GM08714 (cell line): ENCODE results near the gene OR5V1.
"Not testable (repeated sequence)": the region's sequence is repeated elsewhere in the genome, so short reads cannot be mapped to it uniquely, and the experiment has no call there.

Source experiments
- H3K4me3 ChIP-seq: fragments of 200-500 bp; sonication (Bioruptor generic); 2 replicates; pipeline ENCODE4 v1.5.1; 2014; ENCODE audit warnings: mild to moderate bottlenecking, low read length, inconsistent platforms
- ZNF274 ChIP-seq: IDR thresholded peaks from 2 replicates; pipeline ENCODE4 v1.6.1; 2012; ENCODE audit warnings: mild to moderate bottlenecking, low read depth, low read length

Gene OR5V1

GRCh38 chr6:29368765-29369164, at the start of gene OR5V1:
TSS of gene OR5V1 (minus strand) at chr6:29368865. CDS start at chr6:29356195, 12,670 bp downstream.
- TF ChIP-seq ZNF274, result no peak
- no peak within 1 kb of the TSS for H3K4me3 ChIP-seq

- no peak within 1 kb of the TSS for H3K4me3 ChIP-seq
- TF ChIP-seq ZNF274, result no peak
Observed at GRCh38 chr6:29414588-29414987, 45.9 kb upstream of the OR5V1 start, which contains the start of gene OR12D1. TSS of gene OR12D1 (plus strand) at chr6:29414928.

DNA sequence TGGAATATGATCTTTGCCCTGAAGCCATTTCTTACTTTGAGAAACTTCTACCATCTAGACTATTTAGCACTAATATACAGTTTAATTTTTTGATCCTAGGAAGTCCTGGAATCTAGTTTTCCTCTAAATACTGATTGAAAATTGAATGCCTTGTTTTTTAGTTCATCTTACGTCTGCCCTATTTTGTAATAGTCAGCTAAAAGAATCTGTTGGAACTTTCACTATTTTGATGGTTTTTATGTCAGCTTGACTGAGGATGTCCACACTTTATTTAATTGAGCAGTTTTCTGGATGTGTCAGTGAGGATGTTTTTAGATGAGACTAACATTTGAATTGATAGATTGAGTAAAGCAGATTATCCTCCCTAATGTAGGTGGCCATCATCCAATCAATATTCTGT, 35.1 kb upstream of the OR5V1 start:
- no peak for TF ChIP-seq ZNF274
- no peak overlapping the region for H3K4me3 ChIP-seq

DNA sequence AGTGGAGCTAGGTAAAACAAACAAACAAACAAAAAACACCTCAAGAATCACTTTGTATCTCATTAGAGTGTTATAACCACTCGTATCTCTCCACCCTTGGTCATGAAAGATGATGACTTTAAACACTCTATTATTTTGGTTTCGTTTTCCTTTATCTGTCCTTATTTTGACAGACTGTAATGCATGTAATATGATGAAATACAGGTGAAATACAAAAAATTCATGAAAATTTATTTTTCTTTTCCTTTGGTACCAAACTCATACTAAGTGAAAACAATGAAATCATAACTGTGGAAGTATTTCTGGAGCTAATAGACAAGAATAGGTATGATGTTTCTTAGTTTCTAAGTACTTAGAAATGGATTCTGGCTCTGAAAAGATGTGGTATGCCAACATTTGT, 30.9 kb upstream of the OR5V1 start:
- no peak for TF ChIP-seq ZNF274
- H3K4me3 ChIP-seq, result no peak overlapping the region

GRCh38 chr6:29395331-29395730, 26.7 kb upstream of the OR5V1 start, which contains the start of gene OR12D2:
TSS of gene OR12D2 (plus strand) at chr6:29395631. CDS start at chr6:29396700, 1,069 bp downstream.
- H3K4me3 ChIP-seq, result no peak within 1 kb of the TSS
- TF ChIP-seq ZNF274, result no peak

GRCh38 chr6:29388533-29388932, 19.9 kb upstream of the OR5V1 start:
- H3K4me3 ChIP-seq, result no peak overlapping the region
- TF ChIP-seq ZNF274, result no peak

DNA sequence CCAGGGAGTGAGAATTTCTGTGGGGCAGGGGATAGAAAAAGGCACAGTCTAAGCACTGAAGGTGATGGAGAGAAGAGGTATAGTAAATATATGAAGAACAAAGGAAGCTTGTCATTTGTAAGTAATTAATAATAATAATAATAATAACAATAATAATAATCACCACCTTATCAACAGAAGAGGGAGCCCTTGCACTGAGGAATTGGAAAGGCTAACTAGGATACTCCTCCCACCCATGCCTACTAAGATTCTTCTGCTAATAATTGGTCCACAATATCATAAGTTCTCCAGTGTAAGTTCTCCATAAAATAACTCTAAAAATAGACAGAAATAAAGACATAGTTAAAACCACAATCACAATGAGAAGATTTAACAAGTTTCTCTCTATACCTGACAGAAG, 7.3 kb upstream of the OR5V1 start:
- TF ChIP-seq ZNF274, result no peak
- no peak overlapping the region for H3K4me3 ChIP-seq

DNA sequence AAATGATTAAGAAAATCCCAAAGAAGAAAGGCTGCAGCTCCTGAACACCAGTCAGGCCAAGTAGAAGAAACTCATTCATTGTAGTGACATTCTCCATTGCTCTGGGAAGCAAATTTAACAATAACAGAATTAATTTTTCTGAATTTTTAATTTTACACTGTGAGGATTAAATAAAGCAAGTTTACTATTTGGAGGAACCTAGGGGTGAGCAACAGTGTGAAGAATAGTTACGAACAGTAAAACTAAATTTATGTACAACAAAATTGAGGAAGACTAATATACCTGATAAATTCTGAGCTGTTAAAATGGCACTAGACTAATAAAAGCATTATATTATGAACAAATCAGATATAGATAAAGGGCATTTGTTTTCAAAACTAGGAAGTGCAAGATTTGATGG, 6.5 kb upstream of the OR5V1 start, which contains the start of gene OR12D3:
TSS of gene OR12D3 (minus strand) at position 101 of the 400 bp plus-strand sequence. CDS start at position 97, 4 bp downstream.
- TF ChIP-seq ZNF274, result no peak
- H3K4me3 ChIP-seq, result no peak within 1 kb of the TSS

DNA sequence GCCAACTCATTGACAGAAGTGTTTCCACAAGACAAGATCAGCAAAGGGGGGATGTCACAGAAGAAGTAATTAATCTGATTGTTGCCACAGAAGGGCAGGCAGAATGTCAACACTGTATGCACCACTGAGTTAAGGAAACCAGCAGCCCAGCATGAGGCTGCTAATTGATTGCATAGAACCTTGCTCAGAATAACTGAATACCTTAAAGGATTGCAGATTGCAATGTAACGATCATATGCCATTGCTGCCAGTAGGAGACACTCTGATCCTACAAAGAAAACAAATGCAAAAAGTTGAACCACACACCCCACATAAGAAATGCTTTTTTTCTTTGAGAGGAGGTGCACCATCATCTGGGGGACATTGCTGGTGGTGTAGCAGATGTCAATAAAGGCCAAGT, 13.1 kb downstream of the OR5V1 start:
- TF ChIP-seq ZNF274, result no peak
- no peak overlapping the region for H3K4me3 ChIP-seq

DNA sequence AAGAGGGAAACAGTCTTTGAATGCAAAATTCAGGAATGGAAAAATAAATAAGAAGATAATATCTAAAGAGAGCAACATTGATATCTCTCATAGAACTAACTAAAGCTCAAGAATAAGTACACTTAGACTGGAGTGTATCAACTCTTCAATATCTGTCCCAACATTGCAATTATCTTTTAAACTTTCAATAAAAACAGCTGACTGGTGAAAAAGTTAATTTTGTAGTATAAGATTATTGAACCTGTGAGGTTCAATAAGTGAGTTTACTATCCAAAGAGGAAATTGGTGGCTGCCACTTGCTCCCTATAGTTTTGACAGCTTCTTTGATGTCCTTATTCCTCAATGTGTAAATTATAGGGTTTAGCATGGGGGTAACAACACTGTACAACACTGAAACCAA, 13.7 kb downstream of the OR5V1 start:
- no peak overlapping the region for H3K4me3 ChIP-seq
- no peak for TF ChIP-seq ZNF274

DNA sequence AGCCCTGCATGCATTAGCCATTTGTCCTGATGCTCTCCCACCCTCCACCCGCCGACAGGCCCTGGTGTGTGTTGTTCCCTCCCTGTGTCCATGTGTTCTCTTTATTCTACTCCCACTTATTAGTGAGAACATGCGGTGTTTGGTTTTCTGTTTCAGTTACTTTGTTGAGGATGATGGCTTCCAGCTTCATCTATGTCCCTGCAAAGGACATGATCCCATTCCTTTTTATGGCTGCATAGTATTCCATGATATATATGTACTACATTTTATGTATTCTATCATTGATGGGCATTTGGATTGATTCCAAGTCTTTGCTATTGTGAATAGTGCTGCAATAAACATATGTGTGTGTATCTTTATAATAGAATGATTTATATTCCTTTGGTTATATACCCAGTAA, 19.3 kb downstream of the OR5V1 start:
- not testable (repeated sequence) for H3K4me3 ChIP-seq

- H3K4me3 ChIP-seq, result no peak overlapping the region
- no peak for TF ChIP-seq ZNF274
Observed at GRCh38 chr6:29345380-29345779, 23.3 kb downstream of the OR5V1 start.

DNA sequence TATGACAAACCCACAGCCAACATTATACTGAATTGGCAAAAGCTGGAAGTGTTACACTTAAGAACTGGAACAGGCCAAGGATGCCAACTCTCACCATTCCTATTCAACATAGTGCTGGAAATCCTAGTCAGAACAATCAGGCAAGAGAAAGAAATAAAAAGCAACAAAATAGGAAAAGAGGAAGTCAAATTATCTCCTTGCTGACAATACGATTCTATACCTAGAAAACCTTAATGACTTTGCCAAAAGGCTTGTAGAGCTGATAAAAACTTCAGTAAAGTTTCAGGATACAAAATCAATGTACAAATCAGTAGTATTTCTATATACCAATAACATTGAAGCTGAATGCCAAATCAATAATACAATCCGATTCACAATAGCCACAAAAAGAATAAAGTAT, 32.4 kb downstream of the OR5V1 start:
- H3K4me3 ChIP-seq, result no peak overlapping the region
- no peak for TF ChIP-seq ZNF274

DNA sequence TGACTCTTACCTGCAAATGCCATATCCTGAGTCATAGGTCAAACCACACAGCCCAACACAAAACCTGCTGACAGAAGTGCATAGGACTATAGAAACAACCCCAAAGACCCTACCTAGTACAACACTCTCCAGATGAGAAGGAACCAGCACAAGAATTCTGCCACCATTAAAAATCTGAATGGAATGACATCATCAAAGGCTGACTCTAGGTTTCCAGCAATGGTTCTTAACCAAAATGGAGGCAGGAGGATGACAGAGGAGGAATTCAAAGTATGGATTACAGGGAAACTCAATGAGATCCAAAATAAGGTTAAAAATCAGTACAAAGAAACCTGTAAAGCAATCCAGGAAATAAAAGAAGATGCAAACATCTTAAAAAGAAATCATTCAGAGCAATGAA, 36.0 kb downstream of the OR5V1 start:
- no peak overlapping the region for H3K4me3 ChIP-seq
- no peak for TF ChIP-seq ZNF274

- H3K4me3 ChIP-seq, result no peak overlapping the region
- no peak for TF ChIP-seq ZNF274
Observed at GRCh38 chr6:29325777-29326176, 42.9 kb downstream of the OR5V1 start.

DNA sequence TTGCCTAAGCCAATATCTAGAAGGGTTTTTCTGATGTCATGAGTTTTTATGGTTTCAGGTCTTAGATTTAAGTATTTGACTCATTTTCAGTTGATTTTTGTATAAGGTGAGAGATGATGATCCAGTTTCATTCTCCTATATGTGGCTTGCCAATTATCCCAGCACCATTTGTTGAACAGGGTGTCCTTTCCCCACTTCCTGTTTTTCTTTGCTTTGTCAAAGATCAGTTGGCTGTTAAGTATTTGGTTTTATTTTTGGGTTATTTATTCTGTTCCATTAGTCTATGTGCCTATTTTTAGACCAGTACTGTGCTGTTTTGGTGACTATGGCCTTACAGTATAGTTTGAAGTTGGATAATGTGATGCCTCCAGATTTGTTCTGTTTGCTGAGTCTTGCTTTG, 45.3 kb downstream of the OR5V1 start:
- not testable (repeated sequence) for H3K4me3 ChIP-seq

DNA sequence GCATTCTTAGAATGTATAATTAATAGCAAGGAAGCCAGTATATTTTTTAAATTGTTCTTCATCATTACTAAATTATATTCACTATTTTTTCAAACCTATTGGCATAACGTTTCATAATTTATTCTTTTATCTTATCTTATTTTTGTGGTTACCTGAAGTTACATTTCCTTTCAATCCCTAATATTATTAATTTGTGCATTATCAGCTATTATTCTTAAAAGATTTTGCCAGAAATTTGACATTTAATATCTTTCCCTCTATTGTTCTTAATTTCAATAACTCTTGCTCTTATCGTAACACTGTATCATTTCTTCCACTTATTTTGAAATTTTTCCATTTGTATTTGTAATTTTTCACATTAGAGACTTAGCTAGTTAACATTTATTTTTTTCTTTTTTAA, 48.7 kb downstream of the OR5V1 start:
- no peak for TF ChIP-seq ZNF274
- no peak overlapping the region for H3K4me3 ChIP-seq
